HEK293 (cell line): Measurements from ENCODE around the gene EGFR.

Experiments
- CTCF ChIA-PET: fragments of 350-600 bp; formaldehyde crosslinking; extraction: SDS; loops from one replicate; lab custom pipeline; 2021; ENCODE audit warnings: antibody characterized with exemption; lab: Yijun Ruan, JAX
- POLR2A ChIA-PET: fragments of 300-600 bp; formaldehyde crosslinking; extraction: SDS; loops from one replicate; lab custom pipeline; 2020; ENCODE audit warnings: antibody characterized with exemption, inconsistent platforms; lab: Yijun Ruan, JAX
- H3K27ac ChIP-seq: fragments of 200-500 bp; sonication (Bioruptor generic); 2 replicates; pipeline ENCODE4 v1.5.1; 2014; ENCODE audit warnings: low read depth, low read length, control low read depth, inconsistent platforms; ENCODE audit errors: extremely low read depth
- H3K36me3 ChIP-seq, 2 experiments: fragments of 200-500 bp in 1 of 2; sonication (Bioruptor generic) in 1 of 2; 1 replicate in 1 of 2; 2 replicates in 1 of 2; pipeline ENCODE4 v1.5.1; 2014 to 2017; ENCODE audit warnings: inconsistent platforms in 2 of 2, low read length in 2 of 2; ENCODE audit not compliant: control insufficient read depth in 2 of 2, insufficient read depth in 1 of 2
- H3K4me1 ChIP-seq: fragments of 200-500 bp; sonication (Bioruptor generic); 2 replicates; pipeline ENCODE4 v1.5.1; 2014; ENCODE audit warnings: mild to moderate bottlenecking, low read length, inconsistent platforms; ENCODE audit not compliant: control insufficient read depth, insufficient read depth
- H3K4me3 ChIP-seq: 2 replicates; pipeline ENCODE4 v1.5.1; 2011; ENCODE audit warnings: low read depth, mild to moderate bottlenecking, control low read depth, low read length, moderate library complexity
- H3K9me3 ChIP-seq: fragments of 200-500 bp; sonication (Bioruptor generic); 2 replicates; pipeline ENCODE4 v1.5.1; 2014; ENCODE audit warnings: low read depth, low read length, inconsistent platforms; ENCODE audit not compliant: control insufficient read depth, insufficient read depth
- KLF8 ChIP-seq: fragments of 450-650 bp; formaldehyde crosslinking; IDR thresholded peaks from 2 replicates; pipeline ENCODE4 v1.5.1; 2016; ENCODE audit warnings: missing biosample characterization, missing genetic modification characterization
- PRDM6 ChIP-seq: fragments of 450-650 bp; formaldehyde crosslinking; IDR thresholded peaks from 2 replicates; pipeline ENCODE4 v1.5.1; 2017; ENCODE audit warnings: missing biosample characterization, missing genetic modification characterization
- SCRT1 ChIP-seq: fragments of 450-650 bp; formaldehyde crosslinking; IDR thresholded peaks from 2 replicates; pipeline ENCODE4 v1.5.1; 2016; ENCODE audit warnings: missing biosample characterization, missing genetic modification characterization, borderline replicate concordance
- SETDB1 ChIP-seq: IDR thresholded peaks from one replicate; pipeline ENCODE4 v1.6.1; 2017; ENCODE audit warnings: mild to moderate bottlenecking, low read length, moderate library complexity, mixed read lengths; ENCODE audit not compliant: insufficient read length
- TRIM28 ChIP-seq: IDR thresholded peaks from 2 replicates; pipeline ENCODE4 v1.6.1; 2011; ENCODE audit warnings: low read length, control low read depth, borderline replicate concordance
- ZBTB1 ChIP-seq: fragments of 450-650 bp; formaldehyde crosslinking; IDR thresholded peaks from 2 replicates; pipeline ENCODE4 v1.5.1; 2016; ENCODE audit warnings: missing biosample characterization, missing genetic modification characterization
- ZBTB21 ChIP-seq: fragments of 450-650 bp; formaldehyde crosslinking; IDR thresholded peaks from 2 replicates; pipeline ENCODE4 v1.5.1; 2017; ENCODE audit warnings: missing biosample characterization, missing genetic modification characterization
- ZNF10 ChIP-seq: fragments of 450-650 bp; formaldehyde crosslinking; IDR thresholded peaks from 2 replicates; pipeline ENCODE4 v1.5.1; 2017; ENCODE audit warnings: missing biosample characterization, missing genetic modification characterization
- ZNF202 ChIP-seq: fragments of 450-650 bp; formaldehyde crosslinking; IDR thresholded peaks from 2 replicates; pipeline ENCODE4 v1.5.1; 2016; ENCODE audit warnings: missing biosample characterization, missing genetic modification characterization, borderline replicate concordance
- ZNF239 ChIP-seq: fragments of 450-650 bp; formaldehyde crosslinking; IDR thresholded peaks from 2 replicates; pipeline ENCODE4 v1.5.1; 2016; ENCODE audit warnings: missing biosample characterization, missing genetic modification characterization
- ZNF394 ChIP-seq: fragments of 450-650 bp; formaldehyde crosslinking; IDR thresholded peaks from 2 replicates; pipeline ENCODE4 v1.5.1; 2016; ENCODE audit warnings: missing biosample characterization, missing genetic modification characterization, mild to moderate bottlenecking, moderate library complexity, borderline replicate concordance
- ZNF571 ChIP-seq: fragments of 450-650 bp; formaldehyde crosslinking; IDR thresholded peaks from 2 replicates; pipeline ENCODE4 v1.5.0; 2017; ENCODE audit warnings: missing biosample characterization, missing genetic modification characterization
- ZNF777 ChIP-seq: fragments of 450-650 bp; formaldehyde crosslinking; IDR thresholded peaks from 2 replicates; pipeline ENCODE4 v1.5.1; 2017; ENCODE audit warnings: missing biosample characterization, missing genetic modification characterization, borderline replicate concordance
- ZNF830 ChIP-seq: fragments of 450-650 bp; IDR thresholded peaks from 2 replicates; pipeline ENCODE4 v1.5.0; 2018; ENCODE audit warnings: missing biosample characterization, missing genetic modification characterization, low read depth, mild to moderate bottlenecking, moderate library complexity
- ZSCAN30 ChIP-seq: fragments of 450-650 bp; IDR thresholded peaks from 2 replicates; pipeline ENCODE4 v1.5.1; 2018; ENCODE audit warnings: missing biosample characterization, mild to moderate bottlenecking, missing genetic modification characterization, moderate library complexity
- TF ChIP-seq, protein P1 (sequence below): fragments of 450-650 bp; formaldehyde crosslinking; IDR thresholded peaks from 2 replicates; pipeline ENCODE4 v1.5.1; 2016; ENCODE audit warnings: missing biosample characterization, missing genetic modification characterization
- TF ChIP-seq, protein P2 (sequence below): fragments of 450-650 bp; formaldehyde crosslinking; IDR thresholded peaks from 2 replicates; pipeline ENCODE4 v1.5.1; 2016; ENCODE audit warnings: missing biosample characterization, missing genetic modification characterization, borderline replicate concordance
- TF ChIP-seq, protein P3 (sequence below): fragments of 450-650 bp; formaldehyde crosslinking; IDR thresholded peaks from 2 replicates; pipeline ENCODE4 v1.5.1; 2016; ENCODE audit warnings: missing biosample characterization, missing genetic modification characterization

EGFR gene

DNA sequence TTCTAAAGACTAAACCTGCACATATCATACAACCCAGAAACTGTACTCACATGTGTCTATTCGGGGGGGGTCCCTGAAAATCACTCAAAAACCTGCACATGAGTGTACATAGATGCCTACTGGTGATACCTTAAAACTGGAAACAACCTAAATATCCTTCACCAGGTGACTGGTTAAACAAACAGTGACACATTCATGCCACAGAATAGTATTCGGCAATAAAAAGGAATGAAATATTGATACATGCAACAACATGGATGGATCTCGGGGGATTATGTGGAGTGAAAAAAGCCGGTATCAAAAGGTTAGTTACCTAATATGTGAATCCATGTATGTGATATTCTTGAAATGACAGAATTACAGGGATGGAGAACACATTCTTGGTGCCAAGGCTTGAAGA, 32.1 kb upstream of the EGFR start:
- no peak overlapping the region for H3K27ac ChIP-seq
- H3K4me1 ChIP-seq: no peaks in the 10 kb centered on the region
- no peak overlapping the region for H3K4me3 ChIP-seq
- H3K9me3 ChIP-seq: no peaks in the 10 kb centered on the region
- CTCF ChIA-PET: no interaction called here
- no peaks in the 10 kb centered on the region for H3K36me3 ChIP-seq
- POLR2A ChIA-PET: no interaction called here
- TF ChIP-seq ZBTB21 (tag by site-specific recombination): no peak
- no peak for TF ChIP-seq ZNF571 (tag by site-specific recombination)
- no peak for TF ChIP-seq SCRT1 (tag by site-specific recombination)
- TF ChIP-seq, protein P1, sequence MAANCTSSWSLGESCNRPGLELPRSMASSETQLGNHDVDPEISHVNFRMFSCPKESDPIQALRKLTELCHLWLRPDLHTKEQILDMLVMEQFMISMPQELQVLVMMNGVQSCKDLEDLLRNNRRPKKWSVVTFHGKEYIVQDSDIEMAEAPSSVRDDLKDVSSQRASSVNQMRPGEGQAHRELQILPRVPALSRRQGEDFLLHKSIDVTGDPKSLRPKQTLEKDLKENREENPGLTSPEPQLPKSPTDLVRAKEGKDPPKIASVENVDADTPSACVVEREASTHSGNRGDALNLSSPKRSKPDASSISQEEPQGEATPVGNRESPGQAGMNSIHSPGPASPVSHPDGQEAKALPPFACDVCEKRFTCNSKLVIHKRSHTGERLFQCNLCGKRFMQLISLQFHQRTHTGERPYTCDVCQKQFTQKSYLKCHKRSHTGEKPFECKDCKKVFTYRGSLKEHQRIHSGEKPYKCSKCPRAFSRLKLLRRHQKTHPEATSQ (tag by site-specific recombination): no peak
- no peak for TF ChIP-seq SETDB1
- no peak for TF ChIP-seq TRIM28
- no peak for TF ChIP-seq ZNF10
- TF ChIP-seq ZNF830 (tag by site-specific recombination): no peak
- no peak for TF ChIP-seq ZNF239
- no peak for TF ChIP-seq ZNF202 (tag by site-specific recombination)
- TF ChIP-seq ZNF777 (tag by site-specific recombination): no peak
- no peak for TF ChIP-seq PRDM6 (tag by site-specific recombination)
- TF ChIP-seq, protein P2, sequence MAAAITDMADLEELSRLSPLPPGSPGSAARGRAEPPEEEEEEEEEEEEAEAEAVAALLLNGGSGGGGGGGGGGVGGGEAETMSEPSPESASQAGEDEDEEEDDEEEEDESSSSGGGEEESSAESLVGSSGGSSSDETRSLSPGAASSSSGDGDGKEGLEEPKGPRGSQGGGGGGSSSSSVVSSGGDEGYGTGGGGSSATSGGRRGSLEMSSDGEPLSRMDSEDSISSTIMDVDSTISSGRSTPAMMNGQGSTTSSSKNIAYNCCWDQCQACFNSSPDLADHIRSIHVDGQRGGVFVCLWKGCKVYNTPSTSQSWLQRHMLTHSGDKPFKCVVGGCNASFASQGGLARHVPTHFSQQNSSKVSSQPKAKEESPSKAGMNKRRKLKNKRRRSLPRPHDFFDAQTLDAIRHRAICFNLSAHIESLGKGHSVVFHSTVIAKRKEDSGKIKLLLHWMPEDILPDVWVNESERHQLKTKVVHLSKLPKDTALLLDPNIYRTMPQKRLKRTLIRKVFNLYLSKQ: no peak
- TF ChIP-seq ZBTB1 (tag by site-specific recombination): no peak
- TF ChIP-seq KLF8 (tag by site-specific recombination): no peak
- no peak for TF ChIP-seq ZSCAN30

- no peak overlapping the region for H3K27ac ChIP-seq
- no peaks in the 10 kb centered on the region for H3K4me1 ChIP-seq
- ChIA-PET CTCF (interaction anchor here (0.6 kb wide), 1 partner anchor 12 kb away, joined by 3 read pairs; no protein-coding TSS in a partner anchor), POLR2A (no interaction called here)
- H3K4me3 ChIP-seq: no peak overlapping the region
- TF ChIP-seq, protein P3, sequence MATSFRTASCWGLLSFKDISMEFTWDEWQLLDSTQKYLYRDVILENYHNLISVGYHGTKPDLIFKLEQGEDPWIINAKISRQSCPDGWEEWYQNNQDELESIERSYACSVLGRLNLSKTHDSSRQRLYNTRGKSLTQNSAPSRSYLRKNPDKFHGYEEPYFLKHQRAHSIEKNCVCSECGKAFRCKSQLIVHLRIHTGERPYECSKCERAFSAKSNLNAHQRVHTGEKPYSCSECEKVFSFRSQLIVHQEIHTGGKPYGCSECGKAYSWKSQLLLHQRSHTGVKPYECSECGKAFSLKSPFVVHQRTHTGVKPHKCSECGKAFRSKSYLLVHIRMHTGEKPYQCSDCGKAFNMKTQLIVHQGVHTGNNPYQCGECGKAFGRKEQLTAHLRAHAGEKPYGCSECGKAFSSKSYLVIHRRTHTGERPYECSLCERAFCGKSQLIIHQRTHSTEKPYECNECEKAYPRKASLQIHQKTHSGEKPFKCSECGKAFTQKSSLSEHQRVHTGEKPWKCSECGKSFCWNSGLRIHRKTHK (tag by site-specific recombination): peak; percentile 74
- TF ChIP-seq ZNF394 (tag by site-specific recombination): no peak
- no peaks in the 10 kb centered on the region for H3K36me3 ChIP-seq
- H3K9me3 ChIP-seq: no peaks in the 10 kb centered on the region
Measured at GRCh38 chr7:54987772-54988171, 31.0 kb upstream of the EGFR start.
